CD4-positive, alpha-beta T cell (primary cell): ENCODE data around the gene CACNA1B. TPM values are rescaled to one million over a fixed set of nuclear protein-coding genes. Genes with fewer than 3 reads are reported as not detected.

ENCODE experiments used
- ATAC-seq: fragments of 200-7000 bp; cut with Tn5 transposase; one replicate; pipeline ENCODE4 v1.10.0; 2022; ENCODE audit warnings: mild to moderate bottlenecking; ENCODE audit not compliant: poor library complexity
- CTCF ChIA-PET: fragments of 350-600 bp; sonication (Branson Sonifier 250); formaldehyde crosslinking; loops from one replicate; lab custom pipeline; 2021; ENCODE audit warnings: antibody characterized with exemption, inconsistent platforms; lab: Charles Lee
- POLR2A ChIA-PET: fragments of 350-600 bp; sonication (Branson Sonifier 250); formaldehyde crosslinking; loops from one replicate; lab custom pipeline; 2021; ENCODE audit warnings: antibody characterized with exemption, inconsistent platforms; lab: Charles Lee
- DNase-seq, 14 experiments: peaks; one replicate each; pipeline ENCODE4 v3.0.0-alpha.2; 2013 to 2020; ENCODE audit warnings: mixed read lengths in 2 of 14
- H3K27ac ChIP-seq, 2 donors: one replicate each; pipeline versions ENCODE4 v1.5.1 to v1.7.0; 2013; ENCODE audit warnings: low read length in 2 of 2, low read depth in 1 of 2, mild to moderate bottlenecking in 1 of 2
- H3K27me3 ChIP-seq, 2 experiments: 1 replicate in 1 of 2; 2 replicates in 1 of 2; pipeline versions ENCODE4 v1.6.1 to v1.7.0; 2013; ENCODE audit warnings: low read length in 2 of 2, control low read depth in 1 of 2, mild to moderate bottlenecking in 1 of 2, moderate library complexity in 1 of 2; ENCODE audit not compliant: insufficient read depth in 2 of 2, control insufficient read depth in 1 of 2
- H3K36me3 ChIP-seq: one replicate; pipeline ENCODE4 v1.6.1; 2013; ENCODE audit warnings: low read length, control low read depth; ENCODE audit not compliant: insufficient read depth
- H3K4me1 ChIP-seq: one replicate; pipeline ENCODE4 v1.6.1; 2013; ENCODE audit warnings: low read length, control low read depth; ENCODE audit not compliant: insufficient read depth
- H3K4me3 ChIP-seq: one replicate; pipeline ENCODE4 v1.5.1; 2013; ENCODE audit warnings: mild to moderate bottlenecking, low read length, moderate library complexity
- H3K9me3 ChIP-seq, 2 experiments: 1 replicate in 1 of 2; 2 replicates in 1 of 2; pipeline versions ENCODE4 v1.6.1 to v1.7.0; 2013; ENCODE audit warnings: low read length in 2 of 2, mild to moderate bottlenecking in 2 of 2, control low read depth in 1 of 2, moderate library complexity in 1 of 2; ENCODE audit not compliant: control insufficient read depth in 1 of 2, insufficient read depth in 1 of 2
- H3K27ac Mint-ChIP-seq: one replicate; pipeline ENCODE4 v1.8.0; 2020; ENCODE audit warnings: mixed read lengths
- H3K27me3 Mint-ChIP-seq: one replicate; pipeline ENCODE4 v1.8.0; 2021; ENCODE audit warnings: mixed read lengths
- H3K36me3 Mint-ChIP-seq: one replicate; pipeline ENCODE4 v1.8.0; 2021; ENCODE audit warnings: low read depth, mixed read lengths
- H3K4me1 Mint-ChIP-seq: one replicate; pipeline ENCODE4 v1.8.0; 2021; ENCODE audit warnings: low read depth, mixed read lengths
- H3K4me3 Mint-ChIP-seq: one replicate; pipeline ENCODE4 v1.8.0; 2020; ENCODE audit warnings: mild to moderate bottlenecking, mixed read lengths
- H3K9me3 Mint-ChIP-seq: one replicate; pipeline ENCODE4 v1.8.0; 2020; ENCODE audit warnings: mixed read lengths
- CTCF ChIP-seq: fragments of 200-600 bp; IDR thresholded peaks from one replicate; pipeline ENCODE4 v1.8.0; 2022; ENCODE audit warnings: antibody characterized with exemption, mild to moderate bottlenecking
- intact Hi-C, 2 experiments: fragments of 100-400 bp; cut with DNase I in 1 of 2; cut with micrococcal nuclease in 1 of 2; formaldehyde crosslinking; loops; one replicate each; pipeline versions ENCODE4 v1.15.1 to v1.9.0; 2023 to 2025; cut with DNase I, micrococcal nuclease
- total RNA-seq, 174 experiments: library from RNA in 2 of 174; stranded (reverse) in 2 of 174; gene quantifications; one replicate each; pipeline ENCODE4 v1.2.3 and lab custom pipeline; 2021 to 2026

CACNA1B gene
- total RNA-seq, 2 experiments from 2014 or later: not detected

- intact Hi-C loops: no loop called here
These were observed 237.1 kb downstream of the CACNA1B start for GRCh38 chr9:138114501-138115245.

GRCh38 chr9:138115506-138115905 is 237.9 kb downstream of the CACNA1B start:
- Histone ChIP-seq H3K27ac (no peak overlapping the region), H3K4me3 (no peak overlapping the region), H3K4me1 (no peaks in the 10 kb centered on the region), H3K27me3 (peaks cover 0 to 3% of the 10 kb centered on the region in 2 experiments), H3K9me3 (peaks cover 0 to 4% of the 10 kb centered on the region in 2 experiments), H3K36me3 (no peaks in the 10 kb centered on the region)
- peak in 1 of 14 experiments; percentile 19 for DNase-seq
- TF ChIP-seq CTCF: no peak
- no peak for ATAC-seq
- Mint-ChIP-seq H3K27ac (no peak overlapping the region), H3K27me3 (peaks cover 4% of the 10 kb centered on the region), H3K36me3 (no peaks in the 10 kb centered on the region), H3K9me3 (no peaks in the 10 kb centered on the region), H3K4me3 (no peak overlapping the region), H3K4me1 (no peaks in the 10 kb centered on the region)
- ChIA-PET POLR2A (no interaction called here), CTCF (no interaction called here)
- intact Hi-C loops: no loop called here

More at GRCh38 chr9:138114501-138115245, 237.1 kb downstream of the CACNA1B start:
- no peak for TF ChIP-seq CTCF
- H3K27me3 Mint-ChIP-seq: peaks cover 4% of the 10 kb centered on the region
- ATAC-seq (no peak), DNase-seq (peak in 1 of 14 experiments; percentile 8)
- H3K4me3 ChIP-seq: no peak overlapping the region
- H3K27ac ChIP-seq: no peak overlapping the region
- ChIA-PET POLR2A (no interaction called here), CTCF (no interaction called here)
- no peaks in the 10 kb centered on the region for H3K4me1 ChIP-seq
- peaks cover 0 to 3% of the 10 kb centered on the region in 2 experiments for H3K27me3 ChIP-seq
- peaks cover 0 to under 1% of the 10 kb centered on the region in 2 experiments for H3K9me3 ChIP-seq
- no peaks in the 10 kb centered on the region for H3K36me3 Mint-ChIP-seq
- no peak overlapping the region for H3K27ac Mint-ChIP-seq
- H3K9me3 Mint-ChIP-seq: no peaks in the 10 kb centered on the region
- no peaks in the 10 kb centered on the region for H3K36me3 ChIP-seq
- H3K4me3 Mint-ChIP-seq: no peak overlapping the region
- H3K4me1 Mint-ChIP-seq: no peaks in the 10 kb centered on the region

- no peaks in the 10 kb centered on the region for H3K4me1 ChIP-seq
- no peak overlapping the region for H3K4me3 ChIP-seq
- H3K36me3 ChIP-seq: no peaks in the 10 kb centered on the region
- ATAC-seq: no peak
- Mint-ChIP-seq H3K27ac (no peak overlapping the region), H3K9me3 (no peaks in the 10 kb centered on the region), H3K4me1 (no peaks in the 10 kb centered on the region), H3K27me3 (peaks cover 4% of the 10 kb centered on the region), H3K4me3 (no peak overlapping the region), H3K36me3 (no peaks in the 10 kb centered on the region)
- CTCF ChIA-PET: no interaction called here
- no peak for DNase-seq
- TF ChIP-seq CTCF: no peak
- peaks cover 0 to 4% of the 10 kb centered on the region in 2 experiments for H3K9me3 ChIP-seq
- intact Hi-C loops: no loop called here
- peaks cover 0 to 3% of the 10 kb centered on the region in 2 experiments for H3K27me3 ChIP-seq
- H3K27ac ChIP-seq: no peak overlapping the region
- POLR2A ChIA-PET: no interaction called here
These were observed 238.9 kb downstream of the CACNA1B start for GRCh38 chr9:138116521-138116920.
